NT2/D1 (cell line): ENCODE results near the gene DDX39B.

Source experiments
- SUZ12 ChIP-seq: IDR thresholded peaks from 2 replicates; pipeline ENCODE4 v1.6.1; 2011; ENCODE audit not compliant: insufficient read length, insufficient read depth; ENCODE audit errors: extremely low read depth
- YY1 ChIP-seq: IDR thresholded peaks from 2 replicates; pipeline ENCODE4 v1.6.1; 2011; ENCODE audit not compliant: insufficient read length, insufficient read depth
- ZNF274 ChIP-seq: IDR thresholded peaks from 2 replicates; pipeline ENCODE4 v1.6.1; 2011; ENCODE audit warnings: mild to moderate bottlenecking, low read depth, low read length

- no peak for TF ChIP-seq YY1
- no peak for TF ChIP-seq SUZ12
- no peak for TF ChIP-seq ZNF274
Measured at GRCh38 chr6:31541059-31541657, 645 bp downstream of the DDX39B start.
